ENCODE results near the gene SMS.

Gene SMS

GRCh38 chrX:22041907-22042530 is 101.5 kb downstream of the SMS start:
- H3K27ac ChIP-seq (replicated peaks): no peak overlapping the region
- H3K27me3 ChIP-seq (ENCODE audit: insufficient read depth, poor library complexity, severe bottlenecking): no peaks in the 10 kb centered on the region
- no peak overlapping the region for H3K4me3 ChIP-seq (replicated peaks; ENCODE audit: insufficient read depth, low read length)
- TF ChIP-seq GABPA (IDR thresholded peaks at IDR 0.05; ENCODE audit: low read depth): no peak
- TF ChIP-seq CTCF (IDR thresholded peaks at IDR 0.05; ENCODE audit: insufficient read depth, low read length): no peak
- TF ChIP-seq REST (IDR thresholded peaks at IDR 0.05; ENCODE audit: insufficient replicate concordance, low read depth): no peak
- no peak for TF ChIP-seq POLR2AphosphoS5 (IDR thresholded peaks at IDR 0.05; ENCODE audit: low read depth)
- TF ChIP-seq SPI1 (IDR thresholded peaks at IDR 0.05; ENCODE audit: borderline replicate concordance, low read depth): no peak
- DNase-seq (ENCODE audit: low read depth in 1 of 2, low spot score in 1 of 2): no peak

- H3K27me3 ChIP-seq (ENCODE audit: insufficient read depth, poor library complexity, severe bottlenecking): no peaks in the 10 kb centered on the region
- no peak overlapping the region for H3K4me3 ChIP-seq (replicated peaks; ENCODE audit: insufficient read depth, low read length)
- no peak overlapping the region for H3K27ac ChIP-seq (replicated peaks)
- no peak for DNase-seq (ENCODE audit: low read depth in 1 of 2, low spot score in 1 of 2)
- TF ChIP-seq SPI1 (IDR thresholded peaks at IDR 0.05; ENCODE audit: borderline replicate concordance, low read depth): no peak
- TF ChIP-seq REST (IDR thresholded peaks at IDR 0.05; ENCODE audit: insufficient replicate concordance, low read depth): no peak
- no peak for TF ChIP-seq POLR2AphosphoS5 (IDR thresholded peaks at IDR 0.05; ENCODE audit: low read depth)
- no peak for TF ChIP-seq GABPA (IDR thresholded peaks at IDR 0.05; ENCODE audit: low read depth)
- TF ChIP-seq CTCF (IDR thresholded peaks at IDR 0.05; ENCODE audit: insufficient read depth, low read length): no peak
These were observed 103.4 kb downstream of the SMS start for GRCh38 chrX:22043872-22044271.
